ENCODE results near the gene WNT7B.

WNT7B gene

GRCh38 chr22:45923835-45924234 lies 53.1 kb downstream of the WNT7B start:
- H3K27ac ChIP-seq: no peak overlapping the region
- TF ChIP-seq ZFX (IDR thresholded peaks at IDR 0.05; ENCODE audit: borderline replicate concordance) (no peak), CTCF (IDR thresholded peaks at IDR 0.05) (no peak)

GRCh38 chr22:45923212-45923611 lies 53.8 kb downstream of the WNT7B start:
- TF ChIP-seq CTCF (IDR thresholded peaks at IDR 0.05) (no peak), ZFX (IDR thresholded peaks at IDR 0.05; ENCODE audit: borderline replicate concordance) (no peak)
- H3K27ac ChIP-seq: no peak overlapping the region

- no peak for TF ChIP-seq ZFX (IDR thresholded peaks at IDR 0.05; ENCODE audit: borderline replicate concordance)
- no peak for TF ChIP-seq CTCF (IDR thresholded peaks at IDR 0.05)
- H3K27ac ChIP-seq: no peak overlapping the region
Measured at GRCh38 chr22:45922661-45923060, 54.3 kb downstream of the WNT7B start.

GRCh38 chr22:45922256-45922655 lies 54.7 kb downstream of the WNT7B start:
- H3K27ac ChIP-seq: no peak overlapping the region

GRCh38 chr22:45919504-45920286 lies 57.3 kb downstream of the WNT7B start:
- TF ChIP-seq ZFX (IDR thresholded peaks at IDR 0.05; ENCODE audit: borderline replicate concordance) (no peak), CTCF (IDR thresholded peaks at IDR 0.05) (no peak)
- peak overlapping the region; percentile 34 for H3K27ac ChIP-seq

More at GRCh38 chr22:45922256-45922655, 54.7 kb downstream of the WNT7B start:
- TF ChIP-seq CTCF (IDR thresholded peaks at IDR 0.05): no peak
- no peak for TF ChIP-seq ZFX (IDR thresholded peaks at IDR 0.05; ENCODE audit: borderline replicate concordance)

GRCh38 chr22:45918459-45919370 lies 58.2 kb downstream of the WNT7B start:
- no peak overlapping the region for H3K27ac ChIP-seq
- no peak for TF ChIP-seq CTCF (IDR thresholded peaks at IDR 0.05)
- no peak for TF ChIP-seq ZFX (IDR thresholded peaks at IDR 0.05; ENCODE audit: borderline replicate concordance)
